Esophagus squamous epithelium (tissue), 4 donors: ENCODE results near the gene ADAMTSL1.

ENCODE experiments used
- CTCF ChIP-seq, 6 experiments: fragments of 450-650 bp in 4 of 6; fragments of 200-600 bp in 2 of 6; sonication (generic) in 2 of 6; IDR thresholded peaks; one replicate each; pipeline ENCODE4 v1.5.1; 2016 to 2019; ENCODE audit warnings: antibody characterized with exemption in 6 of 6, mild to moderate bottlenecking in 4 of 6, moderate library complexity in 4 of 6
- POLR2A ChIP-seq, 4 donors: fragments of 450-650 bp; IDR thresholded peaks; one replicate each; pipeline ENCODE4 v1.6.1; 2017; ENCODE audit warnings: antibody characterized with exemption in 4 of 4, mild to moderate bottlenecking in 4 of 4, moderate library complexity in 3 of 4

GRCh38 chr9:18941060-18941740 lies 467.2 kb downstream of the ADAMTSL1 start:
- TF ChIP-seq CTCF (IDR thresholded peaks at IDR 0.05) = no peak
- TF ChIP-seq POLR2A (IDR thresholded peaks at IDR 0.05) = no peak
